Thyroid gland (tissue), 4 donors: ENCODE data around the gene KCNK18.

Source experiments
- CTCF ChIP-seq, 6 experiments: fragments of 200-600 bp in 3 of 6; fragments of 450-650 bp in 3 of 6; sonication (generic) in 3 of 6; IDR thresholded peaks; one replicate each; pipeline ENCODE4 v1.5.1; 2016 to 2019; ENCODE audit warnings: antibody characterized with exemption in 6 of 6, mild to moderate bottlenecking in 2 of 6, inconsistent platforms in 1 of 6, moderate library complexity in 1 of 6
- POLR2A ChIP-seq, 2 donors: fragments of 450-650 bp; IDR thresholded peaks; one replicate each; pipeline ENCODE4 v1.6.1; 2017; ENCODE audit warnings: antibody characterized with exemption in 2 of 2, mild to moderate bottlenecking in 2 of 2, moderate library complexity in 1 of 2

- no peak for TF ChIP-seq CTCF (IDR thresholded peaks at IDR 0.05)
- TF ChIP-seq POLR2A (IDR thresholded peaks at IDR 0.05) = no peak
These were observed 37.9 kb upstream of the KCNK18 start for GRCh38 chr10:117159390-117159789.
